ENCODE measurements around the gene SIGLEC7. TPM values are rescaled to one million over a fixed set of nuclear protein-coding genes. Genes with fewer than 3 reads are reported as not detected.
A peak's percentile ranks its signal among the peaks of the same experiment; 100 is the strongest.

Gene SIGLEC7
- total and polyA plus RNA-seq, 11 donors: 0.51 to 6.1 (median 1.0) TPM; not detected in 2

DNA sequence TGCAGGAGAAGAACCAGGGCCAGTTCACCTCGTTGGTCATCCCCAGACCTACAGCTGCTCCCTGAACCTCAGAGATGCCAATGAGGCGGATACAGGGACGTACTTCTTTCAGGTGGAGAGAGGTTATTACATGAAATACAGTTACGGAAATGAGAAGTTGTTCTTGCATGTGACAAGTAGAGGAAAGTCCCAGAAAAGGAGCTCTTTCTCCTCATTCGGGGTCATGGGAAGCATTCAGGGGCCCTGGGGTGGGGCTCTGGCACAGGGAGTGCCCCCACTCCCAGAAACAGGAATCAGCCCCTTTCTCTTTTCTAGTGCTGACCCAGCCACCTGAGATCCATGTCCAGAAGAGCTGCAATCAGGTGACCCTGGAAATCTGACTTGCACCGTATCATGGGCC lies 21.9 kb upstream of the SIGLEC7 start:
- 82 to 88% (median 85%) methylated on average over 6 of the region's 6 CpGs for WGBS, 4 donors
- Histone ChIP-seq H3K36me3 (no peaks in the 10 kb centered on the region), H3K27me3 (peaks cover 0 to 38% (median 3%) of the 10 kb centered on the region in 9 donors), H3K4me1 (peaks cover 0 to 59% (median 0%) of the 10 kb centered on the region in 12 donors), H3K4me3 (no peak overlapping the region), H3K27ac (peak overlapping the region in 1 of 12 donors; percentile 76), H3K9me3 (no peaks in the 10 kb centered on the region)
- intact Hi-C loops (cut with DNase I): no loop called here
- ATAC-seq: no peak
- no peak for DNase-seq
- TF ChIP-seq, protein P1, sequence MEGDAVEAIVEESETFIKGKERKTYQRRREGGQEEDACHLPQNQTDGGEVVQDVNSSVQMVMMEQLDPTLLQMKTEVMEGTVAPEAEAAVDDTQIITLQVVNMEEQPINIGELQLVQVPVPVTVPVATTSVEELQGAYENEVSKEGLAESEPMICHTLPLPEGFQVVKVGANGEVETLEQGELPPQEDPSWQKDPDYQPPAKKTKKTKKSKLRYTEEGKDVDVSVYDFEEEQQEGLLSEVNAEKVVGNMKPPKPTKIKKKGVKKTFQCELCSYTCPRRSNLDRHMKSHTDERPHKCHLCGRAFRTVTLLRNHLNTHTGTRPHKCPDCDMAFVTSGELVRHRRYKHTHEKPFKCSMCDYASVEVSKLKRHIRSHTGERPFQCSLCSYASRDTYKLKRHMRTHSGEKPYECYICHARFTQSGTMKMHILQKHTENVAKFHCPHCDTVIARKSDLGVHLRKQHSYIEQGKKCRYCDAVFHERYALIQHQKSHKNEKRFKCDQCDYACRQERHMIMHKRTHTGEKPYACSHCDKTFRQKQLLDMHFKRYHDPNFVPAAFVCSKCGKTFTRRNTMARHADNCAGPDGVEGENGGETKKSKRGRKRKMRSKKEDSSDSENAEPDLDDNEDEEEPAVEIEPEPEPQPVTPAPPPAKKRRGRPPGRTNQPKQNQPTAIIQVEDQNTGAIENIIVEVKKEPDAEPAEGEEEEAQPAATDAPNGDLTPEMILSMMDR (IDR thresholded peaks at IDR 0.05): no peak
- TF ChIP-seq POLR2A (IDR thresholded peaks at IDR 0.05): no peak

DNA sequence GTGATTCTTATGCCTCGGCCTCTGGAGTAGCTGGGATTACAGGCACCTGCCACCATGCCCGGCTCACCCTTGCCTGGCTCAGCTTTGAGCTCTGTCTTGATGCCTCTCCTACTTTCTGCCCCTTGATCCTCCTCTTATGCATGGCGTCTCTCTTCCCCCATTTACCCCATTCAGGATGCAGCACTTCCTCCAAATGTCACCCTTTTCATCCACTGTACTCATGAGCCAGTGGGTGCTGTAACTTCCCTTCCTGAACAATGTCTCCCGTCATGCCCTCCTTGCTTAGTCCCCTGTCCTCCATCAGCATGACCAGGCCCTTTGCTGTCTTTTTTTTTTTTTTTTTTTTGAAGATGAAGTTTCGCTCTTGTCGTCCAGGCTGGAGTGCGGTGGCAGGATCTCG lies 20.8 kb upstream of the SIGLEC7 start:
- 85 to 92% (median 90%) methylated on average over 8 of the region's 8 CpGs for WGBS, 4 donors
- Histone ChIP-seq H3K4me3 (no peak overlapping the region), H3K9me3 (no peaks in the 10 kb centered on the region), H3K4me1 (peaks cover 0 to 63% (median 0%) of the 10 kb centered on the region in 12 donors), H3K27ac (peak overlapping the region in 1 of 12 donors; percentile 95), H3K27me3 (peaks cover 0 to 36% (median 3%) of the 10 kb centered on the region in 9 donors), H3K36me3 (no peaks in the 10 kb centered on the region)
- ATAC-seq (peak in 1 of 4 donors; percentile 33), DNase-seq (no peak)
- TF ChIP-seq POLR2A (IDR thresholded peaks at IDR 0.05): no peak
- TF ChIP-seq, protein P1 (IDR thresholded peaks at IDR 0.05): no peak
- intact Hi-C loops (cut with DNase I): no loop called here

- Histone ChIP-seq H3K36me3 (no peaks in the 10 kb centered on the region), H3K27ac (peak overlapping the region in 7 of 12 donors; percentile 3 to 95 (median 34)), H3K27me3 (peaks cover 0 to 27% (median 3%) of the 10 kb centered on the region in 9 donors), H3K4me3 (peak overlapping the region in 1 of 12 donors; percentile 43), H3K9me3 (no peaks in the 10 kb centered on the region), H3K4me1 (peaks cover 0 to 71% (median 0%) of the 10 kb centered on the region in 12 donors)
- peak in 2 of 4 donors; percentile 20 to 35 for ATAC-seq
- WGBS, 4 donors: 69 to 75% (median 70%) methylated on average over 22 of the region's 22 CpGs
- intact Hi-C loops (cut with DNase I): no loop called here
- peak in 1 of 5 donors; percentile 42 for DNase-seq
- TF ChIP-seq POLR2A (IDR thresholded peaks at IDR 0.05): peak in 1 of 2 donors; percentile 14
- TF ChIP-seq, protein P1 (IDR thresholded peaks at IDR 0.05): no peak
Observed at GRCh38 chr19:51122112-51122981, 19.8 kb upstream of the SIGLEC7 start.

DNA sequence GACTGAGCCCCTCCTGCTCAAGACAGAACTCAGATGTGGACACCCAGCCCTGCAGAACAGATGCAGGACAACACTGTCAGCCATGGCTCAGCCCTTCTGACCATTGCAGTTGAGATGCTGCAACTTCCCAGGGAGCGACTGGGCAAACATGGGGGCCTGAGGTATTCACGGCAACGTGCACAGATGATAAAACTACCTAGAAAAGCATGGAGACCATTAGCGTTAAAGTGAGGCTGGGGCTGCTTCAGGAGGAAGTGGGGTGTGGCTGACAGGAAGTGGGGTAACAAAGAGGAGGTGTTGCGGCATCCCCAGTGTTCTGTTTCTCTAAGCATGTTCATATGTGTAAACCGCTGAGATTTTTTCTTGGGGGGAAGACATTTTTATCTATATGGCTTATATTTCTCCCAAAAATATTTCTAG lies 18.7 kb upstream of the SIGLEC7 start:
- intact Hi-C loops (cut with DNase I): no loop called here
- TF ChIP-seq, protein P1 (IDR thresholded peaks at IDR 0.05): no peak
- no peak for TF ChIP-seq POLR2A (IDR thresholded peaks at IDR 0.05)
- peak in 2 of 4 donors; percentile 14 to 30 for ATAC-seq
- peak in 1 of 5 donors; percentile 52 for DNase-seq
- Histone ChIP-seq H3K36me3 (peaks cover 0 to 5% (median 0%) of the 10 kb centered on the region in 9 donors), H3K4me1 (peaks cover 0 to 81% (median 0%) of the 10 kb centered on the region in 12 donors), H3K27ac (peak overlapping the region in 6 of 12 donors; percentile 3 to 95 (median 35)), H3K4me3 (peak overlapping the region in 1 of 12 donors; percentile 43), H3K9me3 (no peaks in the 10 kb centered on the region), H3K27me3 (peaks cover 0 to 27% (median 0%) of the 10 kb centered on the region in 9 donors)
- 55 to 70% (median 64%) methylated on average over 6 of the region's 6 CpGs for WGBS, 4 donors

Measured in heart left ventricle (tissue), 16 donors.